ENCODE data around the gene TNFRSF19. TPM values are rescaled to one million over a fixed set of nuclear protein-coding genes. Genes with fewer than 3 reads are reported as not detected.

The TNFRSF19 gene
- total and polyA plus RNA-seq, 2 of the 13 experiments (the other 11 are each of a cell fraction or from before 2014, with no cell fraction given): 75.3 to 77.7 TPM

DNA sequence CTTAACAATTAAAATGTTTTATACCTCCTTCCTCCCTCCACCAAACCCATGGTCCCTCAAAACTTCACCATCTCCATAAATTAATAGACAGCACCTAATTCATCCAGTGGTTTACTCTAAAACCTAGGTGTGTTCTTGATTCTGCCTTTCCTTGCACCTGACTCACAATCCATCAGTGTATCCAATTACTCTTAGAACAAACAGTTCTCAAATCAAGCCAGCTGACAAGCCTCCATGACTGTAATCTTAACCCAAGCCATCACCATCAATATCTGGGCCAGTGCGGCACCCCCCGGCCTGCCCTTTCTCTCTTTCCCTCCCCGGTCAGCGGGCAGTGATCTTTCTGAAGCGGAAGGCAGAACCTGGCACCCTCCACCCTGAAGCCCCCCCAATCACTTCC is 75.6 kb downstream of the TNFRSF19 start:
- DNase-seq (ENCODE audit: low spot score) (no peak), ATAC-seq (no peak), FAIRE-seq (no peak)
- in situ Hi-C loops (cut with HindIII; ENCODE audit: extremely low pct_ligation_motif_present, low pct_unique_long_range_greater_than_20kb): no loop called here
- Histone ChIP-seq H3K4me3 (replicated peaks in 1 of 3; ENCODE audit: insufficient read depth in 1 of 3, low read depth in 2 of 3, low read length in 3 of 3) (no peak overlapping the region), H3K36me3 (replicated peaks in 1 of 2; ENCODE audit: control insufficient read depth in 1 of 2, insufficient read depth in 2 of 2, low read length in 2 of 2) (peaks cover 0 to 22% of the 10 kb centered on the region in 2 experiments; a peak in 3 of 5 replicates), H3K27me3 (ENCODE audit: control insufficient read depth in 1 of 2, insufficient read depth in 2 of 2, low read length in 2 of 2) (no peaks in the 10 kb centered on the region), H3K9ac (ENCODE audit: insufficient read depth, low read depth, low read length) (no peak overlapping the region), H3K27ac (ENCODE audit: extremely low read length, insufficient read depth, low read length) (no peak overlapping the region), H2AFZ (ENCODE audit: low read length) (no peak overlapping the region), H3K79me2 (ENCODE audit: insufficient read depth, low read length) (peaks cover 45% of the 10 kb centered on the region), H4K20me1 (ENCODE audit: insufficient read depth, low read length) (no peaks in the 10 kb centered on the region), H3K4me2 (ENCODE audit: low read depth, low read length) (no peak overlapping the region), H3K9me3 (ENCODE audit: low read length) (no peaks in the 10 kb centered on the region), H3K4me1 (ENCODE audit: insufficient read depth, low read length) (0 out of 2 replicates have a peak, but pooled peaks cover 2% of the 10 kb centered on the region)
- intact Hi-C loops (cut with micrococcal nuclease; ENCODE audit: unreplicated experiment): no loop called here
- over 99% methylated on average over 5 of the region's 5 CpGs for WGBS (ENCODE audit: low lambda C conversion rate)
- ChIA-PET POLR2A (no interaction called here), CTCF (ENCODE audit: low intra/inter-chr PET ratio, low total read pairs) (no interaction called here)
- no TSS peak for BruUV-seq (replicated peaks)
- TF ChIP-seq ZNF674 (CRISPR knock-in tag; IDR thresholded peaks at IDR 0.05; ENCODE audit: low read depth) (no peak), ZNF207 (IDR thresholded peaks at IDR 0.05; ENCODE audit: borderline replicate concordance) (no peak), ATM (IDR thresholded peaks at IDR 0.05; ENCODE audit: borderline replicate concordance) (no peak), ZKSCAN5 (CRISPR knock-in tag; IDR thresholded peaks at IDR 0.05) (no peak), AGO1 (IDR thresholded peaks at IDR 0.05; ENCODE audit: low read depth, low read length, poor library complexity, severe bottlenecking) (no peak), MIXL1 (CRISPR knock-in tag; IDR thresholded peaks at IDR 0.05) (no peak), HNRNPH1 (optimal IDR thresholded peaks at IDR 0.05; ENCODE audit: low read depth, low read length) (no peak), CHD2 (IDR thresholded peaks at IDR 0.05; ENCODE audit: low read depth, low read length) (no peak), SNRNP70 (IDR thresholded peaks at IDR 0.05; ENCODE audit: low read depth, low read length) (no peak), HHEX (CRISPR knock-in tag; IDR thresholded peaks at IDR 0.05) (no peak), HDAC1 (CRISPR knock-in tag; IDR thresholded peaks at IDR 0.05) (no peak)
- TF ChIP-seq, protein P1, sequence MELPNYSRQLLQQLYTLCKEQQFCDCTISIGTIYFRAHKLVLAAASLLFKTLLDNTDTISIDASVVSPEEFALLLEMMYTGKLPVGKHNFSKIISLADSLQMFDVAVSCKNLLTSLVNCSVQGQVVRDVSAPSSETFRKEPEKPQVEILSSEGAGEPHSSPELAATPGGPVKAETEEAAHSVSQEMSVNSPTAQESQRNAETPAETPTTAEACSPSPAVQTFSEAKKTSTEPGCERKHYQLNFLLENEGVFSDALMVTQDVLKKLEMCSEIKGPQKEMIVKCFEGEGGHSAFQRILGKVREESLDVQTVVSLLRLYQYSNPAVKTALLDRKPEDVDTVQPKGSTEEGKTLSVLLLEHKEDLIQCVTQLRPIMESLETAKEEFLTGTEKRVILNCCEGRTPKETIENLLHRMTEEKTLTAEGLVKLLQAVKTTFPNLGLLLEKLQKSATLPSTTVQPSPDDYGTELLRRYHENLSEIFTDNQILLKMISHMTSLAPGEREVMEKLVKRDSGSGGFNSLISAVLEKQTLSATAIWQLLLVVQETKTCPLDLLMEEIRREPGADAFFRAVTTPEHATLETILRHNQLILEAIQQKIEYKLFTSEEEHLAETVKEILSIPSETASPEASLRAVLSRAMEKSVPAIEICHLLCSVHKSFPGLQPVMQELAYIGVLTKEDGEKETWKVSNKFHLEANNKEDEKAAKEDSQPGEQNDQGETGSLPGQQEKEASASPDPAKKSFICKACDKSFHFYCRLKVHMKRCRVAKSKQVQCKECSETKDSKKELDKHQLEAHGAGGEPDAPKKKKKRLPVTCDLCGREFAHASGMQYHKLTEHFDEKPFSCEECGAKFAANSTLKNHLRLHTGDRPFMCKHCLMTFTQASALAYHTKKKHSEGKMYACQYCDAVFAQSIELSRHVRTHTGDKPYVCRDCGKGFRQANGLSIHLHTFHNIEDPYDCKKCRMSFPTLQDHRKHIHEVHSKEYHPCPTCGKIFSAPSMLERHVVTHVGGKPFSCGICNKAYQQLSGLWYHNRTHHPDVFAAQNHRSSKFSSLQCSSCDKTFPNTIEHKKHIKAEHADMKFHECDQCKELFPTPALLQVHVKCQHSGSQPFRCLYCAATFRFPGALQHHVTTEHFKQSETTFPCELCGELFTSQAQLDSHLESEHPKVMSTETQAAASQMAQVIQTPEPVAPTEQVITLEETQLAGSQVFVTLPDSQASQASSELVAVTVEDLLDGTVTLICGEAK (IDR thresholded peaks at IDR 0.05): no peak
- TF ChIP-seq, protein P1 (CRISPR knock-in tag; IDR thresholded peaks at IDR 0.05): no peak
- TF ChIP-seq, protein P2, sequence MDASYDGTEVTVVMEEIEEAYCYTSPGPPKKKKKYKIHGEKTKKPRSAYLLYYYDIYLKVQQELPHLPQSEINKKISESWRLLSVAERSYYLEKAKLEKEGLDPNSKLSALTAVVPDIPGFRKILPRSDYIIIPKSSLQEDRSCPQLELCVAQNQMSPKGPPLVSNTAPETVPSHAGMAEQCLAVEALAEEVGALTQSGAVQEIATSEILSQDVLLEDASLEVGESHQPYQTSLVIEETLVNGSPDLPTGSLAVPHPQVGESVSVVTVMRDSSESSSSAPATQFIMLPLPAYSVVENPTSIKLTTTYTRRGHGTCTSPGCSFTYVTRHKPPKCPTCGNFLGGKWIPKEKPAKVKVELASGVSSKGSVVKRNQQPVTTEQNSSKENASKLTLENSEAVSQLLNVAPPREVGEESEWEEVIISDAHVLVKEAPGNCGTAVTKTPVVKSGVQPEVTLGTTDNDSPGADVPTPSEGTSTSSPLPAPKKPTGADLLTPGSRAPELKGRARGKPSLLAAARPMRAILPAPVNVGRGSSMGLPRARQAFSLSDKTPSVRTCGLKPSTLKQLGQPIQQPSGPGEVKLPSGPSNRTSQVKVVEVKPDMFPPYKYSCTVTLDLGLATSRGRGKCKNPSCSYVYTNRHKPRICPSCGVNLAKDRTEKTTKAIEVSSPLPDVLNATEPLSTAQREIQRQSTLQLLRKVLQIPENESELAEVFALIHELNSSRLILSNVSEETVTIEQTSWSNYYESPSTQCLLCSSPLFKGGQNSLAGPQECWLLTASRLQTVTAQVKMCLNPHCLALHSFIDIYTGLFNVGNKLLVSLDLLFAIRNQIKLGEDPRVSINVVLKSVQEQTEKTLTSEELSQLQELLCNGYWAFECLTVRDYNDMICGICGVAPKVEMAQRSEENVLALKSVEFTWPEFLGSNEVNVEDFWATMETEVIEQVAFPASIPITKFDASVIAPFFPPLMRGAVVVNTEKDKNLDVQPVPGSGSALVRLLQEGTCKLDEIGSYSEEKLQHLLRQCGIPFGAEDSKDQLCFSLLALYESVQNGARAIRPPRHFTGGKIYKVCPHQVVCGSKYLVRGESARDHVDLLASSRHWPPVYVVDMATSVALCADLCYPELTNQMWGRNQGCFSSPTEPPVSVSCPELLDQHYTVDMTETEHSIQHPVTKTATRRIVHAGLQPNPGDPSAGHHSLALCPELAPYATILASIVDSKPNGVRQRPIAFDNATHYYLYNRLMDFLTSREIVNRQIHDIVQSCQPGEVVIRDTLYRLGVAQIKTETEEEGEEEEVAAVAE (CRISPR knock-in tag; IDR thresholded peaks at IDR 0.05; ENCODE audit: borderline replicate concordance): no peak
